DND-41 (cell line): ENCODE measurements around the gene ITGA1.

ENCODE experiments used
- ATAC-seq: fragments of 200-7000 bp; cut with Tn5 transposase; 3 replicates; pipeline ENCODE4 v1.9.1; 2021; ENCODE audit warnings: low read depth; ENCODE audit not compliant: insufficient read depth
- DNase-seq: peaks from one replicate; pipeline ENCODE4 v3.0.0-alpha.2; 2020
- H2AFZ ChIP-seq: 2 replicates; pipeline ENCODE4 v1.6.0; 2012; ENCODE audit warnings: low read depth, low read length
- H3K27ac ChIP-seq: 2 replicates; pipeline ENCODE4 v1.5.1; 2012; ENCODE audit warnings: low read length, inconsistent platforms
- H3K27me3 ChIP-seq: fragments of 200-600 bp; sonication (generic); 2 replicates; pipeline ENCODE4 v1.6.0; 2012; ENCODE audit warnings: low read length, mild to moderate bottlenecking, inconsistent platforms; ENCODE audit not compliant: insufficient read depth, poor library complexity
- H3K36me3 ChIP-seq: 2 replicates; pipeline ENCODE4 v1.5.1; 2012; ENCODE audit warnings: low read length, inconsistent platforms; ENCODE audit not compliant: insufficient read depth
- H3K4me1 ChIP-seq: 2 replicates; pipeline ENCODE4 v1.5.1; 2012; ENCODE audit warnings: mild to moderate bottlenecking, low read length; ENCODE audit not compliant: insufficient read depth
- H3K4me2 ChIP-seq: 2 replicates; pipeline ENCODE4 v1.6.0; 2012; ENCODE audit warnings: mild to moderate bottlenecking, moderate library complexity, low read length, inconsistent platforms; ENCODE audit not compliant: insufficient read depth
- H3K4me3 ChIP-seq, 2 experiments: fragments of 200-600 bp in 1 of 2; shearing (Covaris generic) in 1 of 2; 2 replicates each; pipeline ENCODE4 v1.5.1; 2012 to 2016; ENCODE audit warnings: inconsistent platforms in 2 of 2, low read length in 2 of 2, mild to moderate bottlenecking in 2 of 2, low read depth in 1 of 2, moderate library complexity in 1 of 2
- H3K79me2 ChIP-seq: 2 replicates; pipeline ENCODE4 v1.6.0; 2012; ENCODE audit warnings: low read length, inconsistent platforms; ENCODE audit not compliant: insufficient read depth
- H3K9ac ChIP-seq: 2 replicates; pipeline ENCODE4 v1.6.0; 2012; ENCODE audit warnings: low read depth, mild to moderate bottlenecking, inconsistent platforms, low read length, moderate library complexity
- H3K9me3 ChIP-seq: 2 replicates; pipeline ENCODE4 v1.5.1; 2012; ENCODE audit warnings: low read length, moderate library complexity, mild to moderate bottlenecking, inconsistent platforms; ENCODE audit not compliant: insufficient read depth, severe bottlenecking
- H4K20me1 ChIP-seq: 2 replicates; pipeline ENCODE4 v1.6.0; 2012; ENCODE audit warnings: low read length; ENCODE audit not compliant: insufficient read depth
- CTCF ChIP-seq: IDR thresholded peaks from 2 replicates; pipeline ENCODE4 v1.5.1; 2012; ENCODE audit warnings: borderline replicate concordance, low read length, moderate library complexity, mild to moderate bottlenecking; ENCODE audit not compliant: poor library complexity, severe bottlenecking; ENCODE audit errors: extremely low read depth
- EZH2 ChIP-seq: IDR thresholded peaks from 3 replicates; pipeline ENCODE4 v1.6.1; 2012; ENCODE audit warnings: borderline replicate concordance, low read depth, mild to moderate bottlenecking, moderate library complexity, low read length, inconsistent platforms; ENCODE audit not compliant: severe bottlenecking

ITGA1 gene

GRCh38 chr5:52981507-52981906 lies 193.8 kb downstream of the ITGA1 start:
- TF ChIP-seq CTCF (no peak), EZH2 (no peak)
- Histone ChIP-seq H3K4me3 (no peak overlapping the region), H4K20me1 (no peaks in the 10 kb centered on the region), H3K27me3 (no peaks in the 10 kb centered on the region), H3K79me2 (no peaks in the 10 kb centered on the region), H3K27ac (no peak overlapping the region), H3K4me1 (no peaks in the 10 kb centered on the region), H3K4me2 (no peak overlapping the region), H2AFZ (no peak overlapping the region), H3K9me3 (peaks cover 9% of the 10 kb centered on the region), H3K36me3 (no peaks in the 10 kb centered on the region; the same call in 1 of the 2 replicates), H3K9ac (no peak overlapping the region)
- ATAC-seq: no peak
- DNase-seq: no peak

GRCh38 chr5:52983731-52984636 lies 196.3 kb downstream of the ITGA1 start:
- Histone ChIP-seq H3K9me3 (no peaks in the 10 kb centered on the region), H3K4me2 (no peak overlapping the region), H3K27ac (no peak overlapping the region), H3K79me2 (no peaks in the 10 kb centered on the region), H3K4me1 (peaks cover 6% of the 10 kb centered on the region), H2AFZ (no peak overlapping the region), H4K20me1 (no peaks in the 10 kb centered on the region), H3K4me3 (no peak overlapping the region), H3K36me3 (no peaks in the 10 kb centered on the region), H3K9ac (no peak overlapping the region), H3K27me3 (peaks cover 6% of the 10 kb centered on the region)
- ATAC-seq (no peak), DNase-seq (no peak)
- no peak for TF ChIP-seq EZH2
- TF ChIP-seq CTCF: no peak

GRCh38 chr5:52985306-52985705 lies 197.6 kb downstream of the ITGA1 start:
- no peak for TF ChIP-seq EZH2
- no peak for TF ChIP-seq CTCF
- Histone ChIP-seq H3K4me2 (no peak overlapping the region), H3K9ac (no peak overlapping the region), H3K27ac (no peak overlapping the region), H3K4me3 (no peak overlapping the region), H3K36me3 (no peaks in the 10 kb centered on the region), H3K9me3 (no peaks in the 10 kb centered on the region), H4K20me1 (no peaks in the 10 kb centered on the region), H3K27me3 (peaks cover 9% of the 10 kb centered on the region), H3K4me1 (peaks cover 14% of the 10 kb centered on the region), H2AFZ (no peak overlapping the region), H3K79me2 (no peaks in the 10 kb centered on the region)
- no peak for ATAC-seq
- no peak for DNase-seq
